GM19023 (cell line): Measurements from ENCODE around the gene C10orf95.

Source experiments
- ATAC-seq: cut with Tn5 transposase; IDR thresholded peaks from one replicate; pipeline ENCODE4 v1.9.1; 2021; ENCODE audit warnings: mild to moderate bottlenecking, moderate library complexity; ENCODE audit not compliant: unreplicated experiment

The C10orf95 gene

DNA sequence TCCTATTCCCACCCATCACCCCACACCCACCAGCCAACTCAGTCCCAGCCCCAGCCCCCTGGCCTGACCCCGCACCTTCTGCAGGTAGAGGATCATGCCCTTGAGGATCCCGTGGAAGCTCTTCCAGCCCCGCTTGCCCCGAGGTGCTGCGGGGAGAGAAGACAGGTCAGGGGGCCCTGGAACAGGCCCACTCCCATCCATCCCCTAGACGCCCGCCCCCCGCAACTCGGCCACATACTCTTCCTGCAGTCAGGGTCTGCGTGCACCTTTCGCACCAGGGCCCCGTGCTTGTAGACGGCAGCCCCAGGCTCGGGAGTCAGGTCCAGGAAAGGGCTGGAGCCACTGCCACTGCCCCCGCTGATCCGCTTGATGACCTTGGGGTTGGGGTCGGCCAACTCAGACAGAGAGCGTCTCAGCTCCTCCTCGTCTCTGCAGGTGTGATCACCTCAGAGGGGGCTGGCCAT, 46.2 kb downstream of the C10orf95 start:
- ATAC-seq, result no peak

DNA sequence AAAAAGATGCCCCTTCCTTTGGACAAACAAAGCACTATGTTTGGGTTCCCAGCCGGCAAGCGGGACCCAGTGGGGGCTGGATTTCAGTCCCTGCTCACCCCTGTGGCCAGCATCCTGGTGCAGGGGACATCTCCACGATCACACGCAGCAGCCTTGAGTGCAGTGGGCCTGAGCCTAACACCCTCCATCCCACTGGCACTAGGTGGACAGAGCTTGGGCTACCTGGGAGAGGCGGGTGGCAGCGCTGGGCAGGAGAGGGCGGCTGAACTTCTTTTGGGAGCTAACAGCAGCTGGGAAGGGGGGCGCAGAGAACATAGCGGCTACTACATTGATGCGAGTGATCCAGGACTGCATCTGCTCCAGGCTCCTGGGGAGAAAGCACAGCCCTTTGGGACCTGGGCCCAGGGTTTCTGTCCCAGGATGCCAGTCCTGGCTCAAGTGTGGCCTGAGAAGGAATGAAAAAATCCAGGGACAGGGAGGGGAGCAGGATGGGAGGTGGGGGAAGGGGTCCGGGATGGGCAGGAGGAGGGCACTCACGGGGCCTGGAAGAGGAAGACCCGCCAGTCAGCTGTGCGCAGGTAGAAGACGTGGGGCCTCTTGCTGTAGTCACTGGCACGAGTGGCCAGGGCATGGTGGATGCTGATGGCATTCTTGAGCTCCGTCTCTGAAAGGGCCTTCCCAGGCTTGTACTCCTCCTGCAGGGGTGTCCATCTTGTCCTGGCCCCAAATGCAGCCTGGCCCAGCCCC, 46.8 kb downstream of the C10orf95 start:
- ATAC-seq, result no peak

GRCh38 chr10:102403115-102403514, 48.2 kb downstream of the C10orf95 start:
- ATAC-seq, result no peak

- ATAC-seq, result no peak
These were observed 48.8 kb downstream of the C10orf95 start for GRCh38 chr10:102402512-102402896.

DNA sequence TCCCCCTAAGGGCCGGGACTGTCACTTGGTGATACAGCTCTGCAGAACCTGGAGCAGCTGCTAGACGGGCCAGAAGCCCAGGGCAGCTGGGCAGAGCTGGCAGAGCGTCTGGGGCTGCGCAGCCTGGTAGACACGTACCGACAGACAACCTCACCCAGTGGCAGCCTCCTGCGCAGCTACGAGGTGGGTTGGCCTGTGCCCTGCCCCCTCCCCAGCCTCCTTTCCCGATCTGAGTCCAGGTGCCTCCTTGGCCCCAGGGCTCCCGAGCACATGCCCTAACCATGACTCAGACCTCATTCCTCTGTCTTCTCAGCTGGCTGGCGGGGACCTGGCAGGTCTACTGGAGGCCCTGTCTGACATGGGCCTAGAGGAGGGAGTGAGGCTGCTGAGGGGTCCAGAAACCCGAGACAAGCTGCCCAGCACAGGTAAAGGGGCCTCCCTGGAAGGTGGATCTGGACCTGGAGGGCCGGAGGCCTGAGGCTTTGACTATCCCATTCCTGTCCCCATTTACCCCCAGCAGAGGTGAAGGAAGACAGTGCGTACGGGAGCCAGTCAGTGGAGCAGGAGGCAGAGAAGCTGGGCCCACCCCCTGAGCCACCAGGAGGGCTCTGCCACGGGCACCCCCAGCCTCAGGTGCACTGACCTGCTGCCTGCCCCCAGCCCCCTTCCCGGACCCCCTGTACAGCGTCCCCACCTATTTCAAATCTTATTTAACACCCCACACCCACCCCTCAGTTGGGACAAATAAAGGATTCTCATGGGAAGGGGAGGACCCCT, 49.4 kb downstream of the C10orf95 start:
- no peak for ATAC-seq

DNA sequence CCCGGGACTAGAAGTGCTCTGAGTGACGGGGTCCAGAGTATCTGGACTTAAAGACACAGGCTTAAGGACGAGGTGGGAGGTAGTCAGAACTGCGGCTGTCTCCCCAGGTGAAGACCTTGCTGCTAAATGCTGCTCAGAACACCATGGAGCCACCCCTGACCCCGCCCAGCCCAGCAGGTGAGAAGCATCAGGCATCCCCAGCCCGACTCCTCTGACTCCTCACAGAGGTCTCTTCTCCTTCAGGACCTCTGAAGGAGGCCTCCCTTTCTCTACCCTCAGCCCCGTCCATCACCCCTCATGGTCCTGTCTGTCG, 50.0 kb downstream of the C10orf95 start:
- no peak for ATAC-seq

DNA sequence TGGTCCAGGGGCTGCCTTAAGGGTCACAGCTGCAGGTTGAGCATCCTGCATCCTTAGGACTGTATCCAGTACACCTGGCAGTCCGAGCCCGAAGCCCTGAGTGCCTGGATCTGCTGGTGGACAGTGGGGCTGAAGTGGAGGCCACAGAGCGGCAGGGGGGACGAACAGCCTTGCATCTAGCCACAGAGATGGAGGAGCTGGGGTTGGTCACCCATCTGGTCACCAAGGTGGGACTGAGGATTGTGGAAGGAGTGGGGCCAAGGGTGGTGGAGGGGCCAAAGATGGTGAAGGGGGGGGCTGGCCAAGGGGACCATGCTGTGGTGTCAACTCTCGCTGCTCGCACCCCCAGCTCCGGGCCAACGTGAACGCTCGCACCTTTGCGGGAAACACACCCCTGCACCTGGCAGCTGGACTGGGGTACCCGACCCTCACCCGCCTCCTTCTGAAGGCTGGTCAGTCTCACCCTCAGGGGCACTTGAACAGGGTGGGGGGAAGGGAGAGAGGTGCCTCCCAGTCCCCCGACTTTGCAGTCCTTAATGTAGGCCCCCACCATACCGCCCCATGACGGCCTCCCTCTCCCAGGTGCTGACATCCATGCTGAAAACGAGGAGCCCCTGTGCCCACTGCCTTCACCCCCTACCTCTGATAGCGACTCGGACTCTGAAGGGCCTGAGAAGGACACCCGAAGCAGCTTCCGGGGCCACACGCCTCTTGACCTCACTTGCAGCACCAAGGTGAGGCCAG, 50.6 kb downstream of the C10orf95 start:
- no peak for ATAC-seq

- no peak for ATAC-seq
These were observed 51.3 kb downstream of the C10orf95 start for GRCh38 chr10:102400076-102400475.
